ENCODE data around the gene RPP25L. TPM values are rescaled to one million over a fixed set of nuclear protein-coding genes. Genes with fewer than 3 reads are reported as not detected.

RPP25L gene
- total RNA-seq, 2 experiments from 2014 or later, result 25.7 to 27.0 TPM

Other genes with a start within 250 kb of the RPP25L start
- 1 to 10 TPM; 1.1 to 2.0 TPM for gene MYORG, start 235.2 kb downstream of the RPP25L start, total RNA-seq
- 10 to 100 TPM; 11.1 to 11.6 TPM for gene FAM219A, start 153.5 kb downstream of the RPP25L start, total RNA-seq
- under 1 TPM in 1 of 2 experiments, not detected in 1; 0.26 TPM for gene DNAI1, start 153.3 kb downstream of the RPP25L start, total RNA-seq
- under 1 TPM; 0.19 to 0.27 TPM for gene ENHO, start 89.1 kb downstream of the RPP25L start, total RNA-seq
- gene CNTFR, start 22.4 kb downstream of the RPP25L start, total RNA-seq, result not detected
- gene DCTN3, start 8.4 kb upstream of the RPP25L start, total RNA-seq, result 10 to 100 TPM; 86.1 to 87.5 TPM
- gene ARID3C, start 17.0 kb upstream of the RPP25L start, total RNA-seq, result under 1 TPM; 0.29 to 0.37 TPM
- gene SIGMAR1, start 25.7 kb upstream of the RPP25L start, total RNA-seq, result 10 to 100 TPM; 58.9 TPM
- 10 to 100 TPM; 42.0 to 44.6 TPM for gene GALT, start 34.6 kb upstream of the RPP25L start, total RNA-seq
- gene IL11RA, start 40.1 kb upstream of the RPP25L start, total RNA-seq, result 10 to 100 TPM; 12.1 to 13.0 TPM
- gene CCL27, start 50.6 kb upstream of the RPP25L start, total RNA-seq, result under 1 TPM in 1 of 2 experiments, not detected in 1; 0.69 TPM
- not detected for gene CCL19, start 79.2 kb upstream of the RPP25L start, total RNA-seq
- gene CCL21, start 98.0 kb upstream of the RPP25L start, total RNA-seq, result not detected

Measured in activated naive CD4-positive, alpha-beta T cell treated with anti-CD3 and anti-CD28 coated beads for 36 hours (primary cell).